ENCODE measurements around the gene RUBCNL. TPM values are rescaled to one million over a fixed set of nuclear protein-coding genes. Genes with fewer than 3 reads are reported as not detected.

The RUBCNL gene
- total and polyA plus RNA-seq, 2 experiments from 2014 or later: 4.2 to 5.9 TPM

DNA sequence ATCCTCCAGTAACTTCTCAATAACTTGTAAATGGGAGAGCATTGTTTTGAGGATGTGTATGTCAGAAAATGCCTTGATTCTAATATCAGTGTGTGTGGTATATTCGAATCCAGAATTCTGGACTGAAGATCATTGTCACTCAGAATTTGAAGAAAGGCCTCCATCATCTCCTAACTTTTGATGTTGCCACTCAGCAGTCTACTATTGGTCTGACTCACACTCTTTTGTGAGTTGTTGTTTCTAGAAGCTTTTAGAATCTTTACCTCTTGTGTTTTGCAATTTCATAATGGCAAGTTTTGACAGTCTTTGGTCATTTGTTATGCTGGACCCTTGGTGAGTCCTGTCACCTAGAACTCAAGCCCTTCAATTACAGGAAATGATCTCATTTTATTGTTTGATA lies 77.0 kb downstream of the RUBCNL start:
- no peaks in the 10 kb centered on the region for H3K27me3 ChIP-seq (ENCODE audit: insufficient read depth)
- H3K36me3 Mint-ChIP-seq (ENCODE audit: low read depth): no peaks in the 10 kb centered on the region
- H4K20me1 ChIP-seq (replicated peaks; ENCODE audit: insufficient read depth): no peaks in the 10 kb centered on the region
- H3K27ac ChIP-seq (ENCODE audit: low read depth): no peak overlapping the region
- H3K9me3 Mint-ChIP-seq: no peaks in the 10 kb centered on the region
- H3K79me2 ChIP-seq (replicated peaks; ENCODE audit: insufficient read depth): no peaks in the 10 kb centered on the region
- no peaks in the 10 kb centered on the region for H3K4me1 Mint-ChIP-seq
- H3K9me2 ChIP-seq (ENCODE audit: insufficient read depth): peaks cover 8% of the 10 kb centered on the region
- H3F3A ChIP-seq (replicated peaks; ENCODE audit: low read depth): no peaks in the 10 kb centered on the region
- H3K4me3 ChIP-seq: no peak overlapping the region
- H3K4me3 Mint-ChIP-seq: no peak overlapping the region
- no peak for ATAC-seq
- H3K27me3 Mint-ChIP-seq (ENCODE audit: insufficient read depth, low read depth, poor library complexity): peaks cover 2% of the 10 kb centered on the region
- H2AFZ ChIP-seq: no peak overlapping the region
- H3K27ac Mint-ChIP-seq: no peak overlapping the region
- H3K4me2 ChIP-seq: no peak overlapping the region
- TF ChIP-seq EZH2 (IDR thresholded peaks at IDR 0.05; ENCODE audit: low read depth, unreplicated experiment) (no peak), ZNF331 (CRISPR knock-in tag; IDR thresholded peaks at IDR 0.05; ENCODE audit: low read depth) (no peak), CREB1 (CRISPR knock-in tag; IDR thresholded peaks at IDR 0.05; ENCODE audit: low read depth) (no peak), POLR2AphosphoS5 (IDR thresholded peaks at IDR 0.05; ENCODE audit: low read depth) (no peak)
- TF ChIP-seq, protein P1, sequence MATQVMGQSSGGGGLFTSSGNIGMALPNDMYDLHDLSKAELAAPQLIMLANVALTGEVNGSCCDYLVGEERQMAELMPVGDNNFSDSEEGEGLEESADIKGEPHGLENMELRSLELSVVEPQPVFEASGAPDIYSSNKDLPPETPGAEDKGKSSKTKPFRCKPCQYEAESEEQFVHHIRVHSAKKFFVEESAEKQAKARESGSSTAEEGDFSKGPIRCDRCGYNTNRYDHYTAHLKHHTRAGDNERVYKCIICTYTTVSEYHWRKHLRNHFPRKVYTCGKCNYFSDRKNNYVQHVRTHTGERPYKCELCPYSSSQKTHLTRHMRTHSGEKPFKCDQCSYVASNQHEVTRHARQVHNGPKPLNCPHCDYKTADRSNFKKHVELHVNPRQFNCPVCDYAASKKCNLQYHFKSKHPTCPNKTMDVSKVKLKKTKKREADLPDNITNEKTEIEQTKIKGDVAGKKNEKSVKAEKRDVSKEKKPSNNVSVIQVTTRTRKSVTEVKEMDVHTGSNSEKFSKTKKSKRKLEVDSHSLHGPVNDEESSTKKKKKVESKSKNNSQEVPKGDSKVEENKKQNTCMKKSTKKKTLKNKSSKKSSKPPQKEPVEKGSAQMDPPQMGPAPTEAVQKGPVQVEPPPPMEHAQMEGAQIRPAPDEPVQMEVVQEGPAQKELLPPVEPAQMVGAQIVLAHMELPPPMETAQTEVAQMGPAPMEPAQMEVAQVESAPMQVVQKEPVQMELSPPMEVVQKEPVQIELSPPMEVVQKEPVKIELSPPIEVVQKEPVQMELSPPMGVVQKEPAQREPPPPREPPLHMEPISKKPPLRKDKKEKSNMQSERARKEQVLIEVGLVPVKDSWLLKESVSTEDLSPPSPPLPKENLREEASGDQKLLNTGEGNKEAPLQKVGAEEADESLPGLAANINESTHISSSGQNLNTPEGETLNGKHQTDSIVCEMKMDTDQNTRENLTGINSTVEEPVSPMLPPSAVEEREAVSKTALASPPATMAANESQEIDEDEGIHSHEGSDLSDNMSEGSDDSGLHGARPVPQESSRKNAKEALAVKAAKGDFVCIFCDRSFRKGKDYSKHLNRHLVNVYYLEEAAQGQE (IDR thresholded peaks at IDR 0.05; ENCODE audit: unreplicated experiment): no peak
- TF ChIP-seq, protein P2, sequence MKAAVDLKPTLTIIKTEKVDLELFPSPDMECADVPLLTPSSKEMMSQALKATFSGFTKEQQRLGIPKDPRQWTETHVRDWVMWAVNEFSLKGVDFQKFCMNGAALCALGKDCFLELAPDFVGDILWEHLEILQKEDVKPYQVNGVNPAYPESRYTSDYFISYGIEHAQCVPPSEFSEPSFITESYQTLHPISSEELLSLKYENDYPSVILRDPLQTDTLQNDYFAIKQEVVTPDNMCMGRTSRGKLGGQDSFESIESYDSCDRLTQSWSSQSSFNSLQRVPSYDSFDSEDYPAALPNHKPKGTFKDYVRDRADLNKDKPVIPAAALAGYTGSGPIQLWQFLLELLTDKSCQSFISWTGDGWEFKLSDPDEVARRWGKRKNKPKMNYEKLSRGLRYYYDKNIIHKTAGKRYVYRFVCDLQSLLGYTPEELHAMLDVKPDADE (IDR thresholded peaks at IDR 0.05): no peak
- TF ChIP-seq, protein P3, sequence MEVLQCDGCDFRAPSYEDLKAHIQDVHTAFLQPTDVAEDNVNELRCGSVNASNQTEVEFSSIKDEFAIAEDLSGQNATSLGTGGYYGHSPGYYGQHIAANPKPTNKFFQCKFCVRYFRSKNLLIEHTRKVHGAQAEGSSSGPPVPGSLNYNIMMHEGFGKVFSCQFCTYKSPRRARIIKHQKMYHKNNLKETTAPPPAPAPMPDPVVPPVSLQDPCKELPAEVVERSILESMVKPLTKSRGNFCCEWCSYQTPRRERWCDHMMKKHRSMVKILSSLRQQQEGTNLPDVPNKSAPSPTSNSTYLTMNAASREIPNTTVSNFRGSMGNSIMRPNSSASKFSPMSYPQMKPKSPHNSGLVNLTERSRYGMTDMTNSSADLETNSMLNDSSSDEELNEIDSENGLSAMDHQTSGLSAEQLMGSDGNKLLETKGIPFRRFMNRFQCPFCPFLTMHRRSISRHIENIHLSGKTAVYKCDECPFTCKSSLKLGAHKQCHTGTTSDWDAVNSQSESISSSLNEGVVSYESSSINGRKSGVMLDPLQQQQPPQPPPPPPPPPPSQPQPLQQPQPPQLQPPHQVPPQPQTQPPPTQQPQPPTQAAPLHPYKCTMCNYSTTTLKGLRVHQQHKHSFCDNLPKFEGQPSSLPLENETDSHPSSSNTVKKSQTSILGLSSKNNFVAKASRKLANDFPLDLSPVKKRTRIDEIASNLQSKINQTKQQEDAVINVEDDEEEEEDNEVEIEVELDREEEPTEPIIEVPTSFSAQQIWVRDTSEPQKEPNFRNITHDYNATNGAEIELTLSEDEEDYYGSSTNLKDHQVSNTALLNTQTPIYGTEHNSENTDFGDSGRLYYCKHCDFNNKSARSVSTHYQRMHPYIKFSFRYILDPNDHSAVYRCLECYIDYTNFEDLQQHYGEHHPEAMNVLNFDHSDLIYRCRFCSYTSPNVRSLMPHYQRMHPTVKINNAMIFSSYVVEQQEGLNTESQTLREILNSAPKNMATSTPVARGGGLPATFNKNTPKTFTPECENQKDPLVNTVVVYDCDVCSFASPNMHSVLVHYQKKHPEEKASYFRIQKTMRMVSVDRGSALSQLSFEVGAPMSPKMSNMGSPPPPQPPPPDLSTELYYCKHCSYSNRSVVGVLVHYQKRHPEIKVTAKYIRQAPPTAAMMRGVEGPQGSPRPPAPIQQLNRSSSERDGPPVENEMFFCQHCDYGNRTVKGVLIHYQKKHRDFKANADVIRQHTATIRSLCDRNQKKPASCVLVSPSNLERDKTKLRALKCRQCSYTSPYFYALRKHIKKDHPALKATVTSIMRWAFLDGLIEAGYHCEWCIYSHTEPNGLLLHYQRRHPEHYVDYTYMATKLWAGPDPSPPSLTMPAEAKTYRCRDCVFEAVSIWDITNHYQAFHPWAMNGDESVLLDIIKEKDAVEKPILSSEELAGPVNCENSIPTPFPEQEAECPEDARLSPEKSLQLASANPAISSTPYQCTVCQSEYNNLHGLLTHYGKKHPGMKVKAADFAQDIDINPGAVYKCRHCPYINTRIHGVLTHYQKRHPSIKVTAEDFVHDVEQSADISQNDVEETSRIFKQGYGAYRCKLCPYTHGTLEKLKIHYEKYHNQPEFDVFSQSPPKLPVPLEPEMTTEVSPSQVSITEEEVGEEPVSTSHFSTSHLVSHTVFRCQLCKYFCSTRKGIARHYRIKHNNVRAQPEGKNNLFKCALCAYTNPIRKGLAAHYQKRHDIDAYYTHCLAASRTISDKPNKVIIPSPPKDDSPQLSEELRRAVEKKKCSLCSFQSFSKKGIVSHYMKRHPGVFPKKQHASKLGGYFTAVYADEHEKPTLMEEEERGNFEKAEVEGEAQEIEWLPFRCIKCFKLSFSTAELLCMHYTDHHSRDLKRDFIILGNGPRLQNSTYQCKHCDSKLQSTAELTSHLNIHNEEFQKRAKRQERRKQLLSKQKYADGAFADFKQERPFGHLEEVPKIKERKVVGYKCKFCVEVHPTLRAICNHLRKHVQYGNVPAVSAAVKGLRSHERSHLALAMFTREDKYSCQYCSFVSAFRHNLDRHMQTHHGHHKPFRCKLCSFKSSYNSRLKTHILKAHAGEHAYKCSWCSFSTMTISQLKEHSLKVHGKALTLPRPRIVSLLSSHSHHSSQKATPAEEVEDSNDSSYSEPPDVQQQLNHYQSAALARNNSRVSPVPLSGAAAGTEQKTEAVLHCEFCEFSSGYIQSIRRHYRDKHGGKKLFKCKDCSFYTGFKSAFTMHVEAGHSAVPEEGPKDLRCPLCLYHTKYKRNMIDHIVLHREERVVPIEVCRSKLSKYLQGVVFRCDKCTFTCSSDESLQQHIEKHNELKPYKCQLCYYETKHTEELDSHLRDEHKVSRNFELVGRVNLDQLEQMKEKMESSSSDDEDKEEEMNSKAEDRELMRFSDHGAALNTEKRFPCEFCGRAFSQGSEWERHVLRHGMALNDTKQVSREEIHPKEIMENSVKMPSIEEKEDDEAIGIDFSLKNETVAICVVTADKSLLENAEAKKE (CRISPR knock-in tag; IDR thresholded peaks at IDR 0.05): no peak
- H3K4me1 ChIP-seq (ENCODE audit: insufficient read depth): no peaks in the 10 kb centered on the region
- no peak for DNase-seq (ENCODE audit: low spot score)
- no peaks in the 10 kb centered on the region; the same call in 1 of the 2 replicates for H3K36me3 ChIP-seq (ENCODE audit: insufficient read depth)
